ENCODE measurements around the gene PITPNM3.
A peak's percentile ranks its signal among the peaks of the same experiment; 100 is the strongest.

PITPNM3 gene

GRCh38 chr17:6479622-6480302, 76.6 kb downstream of the PITPNM3 start:
- ATAC-seq (no peak), DNase-seq (no peak)

DNA sequence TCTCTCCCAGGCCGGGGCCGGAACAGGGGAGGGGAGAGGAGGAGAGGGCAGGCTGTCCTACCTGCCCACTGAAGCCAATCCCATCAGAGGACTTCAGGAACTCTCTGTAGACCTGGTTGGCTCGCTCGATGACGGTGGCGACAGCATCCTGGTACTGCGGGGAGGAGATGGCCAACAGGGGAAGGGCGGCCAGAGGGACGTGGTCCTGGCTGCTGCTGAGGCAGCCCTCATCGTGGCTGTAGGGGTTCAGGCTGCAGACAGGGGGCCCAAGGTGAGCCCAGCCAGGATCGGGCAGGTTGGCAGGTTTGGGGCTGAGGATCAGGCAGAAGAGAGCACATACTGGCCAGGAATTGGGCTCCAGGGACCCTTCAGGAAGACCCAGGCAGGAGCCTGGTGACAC, 77.9 kb downstream of the PITPNM3 start:
- DNase-seq (no peak), ATAC-seq (no peak)

GRCh38 chr17:6477831-6478383, 78.4 kb downstream of the PITPNM3 start:
- ATAC-seq (no peak), DNase-seq (no peak)

- DNase-seq, result no peak
Observed at GRCh38 chr17:6476810-6477179, 79.6 kb downstream of the PITPNM3 start.

GRCh38 chr17:6476076-6476809, 80.1 kb downstream of the PITPNM3 start:
- DNase-seq (no peak), ATAC-seq (no peak)

More at GRCh38 chr17:6476810-6477179, 79.6 kb downstream of the PITPNM3 start:
- no peak for ATAC-seq

- ATAC-seq (no peak), DNase-seq (no peak)
Observed at GRCh38 chr17:6475411-6475810, 80.9 kb downstream of the PITPNM3 start.

DNA sequence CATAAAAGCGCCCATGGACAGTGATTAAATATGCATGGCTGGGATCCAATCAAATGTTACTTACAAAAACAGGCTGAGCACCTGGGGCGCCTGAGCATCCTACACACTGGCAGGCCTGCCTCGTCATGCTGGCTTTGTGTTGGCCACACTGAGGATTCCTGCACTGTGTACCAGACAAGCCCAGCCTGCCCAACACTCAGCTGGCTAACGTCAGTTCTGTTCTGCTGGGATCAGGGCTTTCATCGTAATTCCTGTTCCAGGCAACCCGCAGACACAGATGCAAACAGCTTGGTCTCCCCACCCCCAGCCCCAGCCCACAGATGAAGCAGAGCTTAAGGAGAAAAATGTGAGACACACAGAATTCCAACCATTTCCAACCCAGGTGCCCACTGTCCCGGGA, 81.4 kb downstream of the PITPNM3 start:
- no peak for ATAC-seq
- no peak for DNase-seq

- no peak for ATAC-seq
- no peak for DNase-seq
Observed at GRCh38 chr17:6474376-6474775, 82.0 kb downstream of the PITPNM3 start.

DNA sequence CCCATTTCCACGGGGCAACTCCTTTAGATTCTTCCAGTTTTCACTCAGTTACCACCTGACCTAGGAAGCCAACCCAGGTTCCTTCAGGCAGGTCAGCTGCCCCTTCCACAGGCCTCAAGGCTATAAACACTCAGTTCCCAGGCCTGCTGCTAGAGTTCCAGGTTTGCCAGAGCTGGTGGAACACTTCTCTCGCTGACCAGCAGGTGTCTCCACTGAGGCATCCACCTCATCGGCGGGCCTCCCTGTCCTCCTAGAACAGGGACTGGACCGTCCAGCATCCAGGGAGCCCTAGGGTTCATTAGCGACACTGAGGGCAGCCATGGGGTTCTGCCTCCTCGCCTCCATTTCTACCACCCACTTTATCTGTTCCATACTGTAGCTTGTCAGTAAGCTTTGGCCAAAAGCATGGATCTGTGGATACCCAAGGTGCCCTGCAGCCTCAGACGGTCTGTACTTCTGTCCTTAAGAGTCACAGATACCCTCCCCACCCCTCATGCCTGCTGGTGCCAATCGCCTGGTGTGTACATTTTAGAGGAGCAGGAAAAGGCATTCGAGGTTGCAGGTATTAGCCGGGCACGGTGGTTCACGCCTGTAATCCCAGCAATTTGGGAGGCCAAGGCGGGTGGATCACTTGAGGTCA, 83.1 kb downstream of the PITPNM3 start:
- ATAC-seq, result no peak
- DNase-seq, result peak; percentile 76

DNA sequence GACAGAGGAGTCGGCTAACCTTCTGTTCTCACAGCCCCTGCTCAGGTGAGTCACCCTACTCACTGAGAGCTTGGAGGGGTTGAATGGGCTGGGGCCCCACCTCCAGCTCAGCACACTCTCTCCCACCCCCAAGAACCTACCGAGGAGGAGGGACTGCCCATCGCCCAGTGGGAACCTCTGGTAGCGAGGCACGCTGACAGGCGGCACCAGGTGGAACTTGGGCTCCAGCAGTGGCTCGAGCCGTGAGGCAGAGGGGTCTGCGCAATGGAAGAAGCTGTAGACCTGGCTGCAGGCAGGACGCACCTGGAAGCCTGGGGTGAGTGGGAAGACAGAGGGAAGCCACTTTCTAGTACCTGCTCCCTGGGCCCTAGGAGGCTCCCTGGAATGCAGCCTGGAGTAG, 83.8 kb downstream of the PITPNM3 start:
- DNase-seq, result no peak
- no peak for ATAC-seq

DNA sequence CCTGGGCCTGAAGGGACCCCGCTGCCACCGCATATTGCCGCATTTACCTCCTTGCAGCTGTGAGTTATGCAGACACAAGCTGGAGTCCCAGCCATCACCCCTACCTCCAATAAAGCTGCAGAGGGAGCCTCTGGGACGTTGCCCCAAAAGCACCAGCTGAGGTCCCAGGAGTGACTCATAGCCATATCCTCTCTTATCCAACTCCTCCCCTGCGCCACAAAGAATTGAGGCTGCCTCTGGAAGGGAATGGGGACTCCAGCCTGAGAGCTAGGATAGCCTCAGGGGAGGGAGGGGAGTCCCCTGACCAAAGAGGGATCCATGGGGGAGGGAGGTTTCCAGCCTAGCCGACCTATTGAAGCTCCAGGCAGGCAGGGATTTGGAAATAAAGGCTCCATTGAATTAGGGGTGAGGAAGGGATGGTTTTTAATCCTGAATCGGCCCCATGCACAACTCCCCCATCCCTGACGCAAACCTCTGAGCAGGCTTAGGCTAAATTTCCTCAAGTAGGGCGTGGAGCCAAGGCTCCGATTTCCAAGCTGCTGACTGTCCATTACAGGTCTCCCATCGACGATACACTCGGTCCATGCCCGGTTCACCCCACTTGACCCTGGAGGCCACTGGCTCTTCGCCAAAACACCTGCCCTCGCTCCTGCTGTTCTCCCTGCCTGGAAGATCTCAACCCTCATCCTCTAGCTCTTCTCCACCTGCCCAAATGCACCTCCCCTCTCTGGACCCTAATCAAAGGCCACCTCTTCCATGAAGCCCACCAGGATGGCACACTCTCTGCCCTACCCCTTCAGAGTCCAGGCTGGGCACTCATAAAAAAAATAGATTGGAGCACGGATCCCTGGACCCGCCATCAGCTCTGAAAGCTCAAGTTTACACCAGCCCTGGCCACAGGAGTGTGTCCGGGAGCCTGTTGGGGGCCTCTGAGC, 84.6 kb downstream of the PITPNM3 start:
- no peak for ATAC-seq
- no peak for DNase-seq

DNA sequence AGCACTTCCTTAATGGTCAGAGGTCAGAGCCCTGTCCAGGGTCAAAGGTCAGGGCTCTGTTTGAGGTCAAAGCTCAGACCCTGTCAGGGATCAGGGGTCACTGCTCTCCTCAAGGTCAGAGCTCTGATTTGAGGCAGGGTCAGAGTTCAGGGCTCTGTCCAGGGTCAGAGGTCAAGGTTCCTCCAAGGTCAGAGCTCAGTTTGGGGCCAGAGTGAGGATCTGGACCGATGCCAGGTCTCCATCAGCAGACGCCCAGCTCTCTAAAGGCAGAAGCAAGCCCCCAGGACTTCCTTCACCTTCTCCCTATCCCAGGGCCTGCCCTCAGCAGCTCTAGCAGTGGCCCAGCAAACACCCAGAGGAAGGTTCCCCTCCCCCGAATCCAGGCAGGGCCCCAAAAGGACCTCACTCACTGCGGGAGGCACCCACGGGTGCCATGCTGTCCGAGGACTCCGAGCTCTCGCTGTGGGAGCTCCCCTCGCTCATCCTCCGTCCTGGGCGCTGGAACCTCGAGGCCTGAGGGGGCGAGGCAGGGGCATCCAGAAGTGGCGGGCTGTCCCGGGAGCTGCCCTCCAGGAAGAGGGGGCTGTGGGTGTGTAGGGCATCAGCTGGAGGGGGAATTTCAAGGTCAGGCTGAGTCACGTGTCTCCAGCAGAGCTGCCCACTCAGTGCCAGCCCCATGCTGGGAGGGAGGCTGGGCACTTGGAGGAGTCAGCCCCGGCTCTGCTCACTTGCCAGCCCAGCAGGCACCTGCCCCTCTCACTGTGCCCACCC, 85.4 kb downstream of the PITPNM3 start:
- ATAC-seq (no peak), DNase-seq (no peak)

DNA sequence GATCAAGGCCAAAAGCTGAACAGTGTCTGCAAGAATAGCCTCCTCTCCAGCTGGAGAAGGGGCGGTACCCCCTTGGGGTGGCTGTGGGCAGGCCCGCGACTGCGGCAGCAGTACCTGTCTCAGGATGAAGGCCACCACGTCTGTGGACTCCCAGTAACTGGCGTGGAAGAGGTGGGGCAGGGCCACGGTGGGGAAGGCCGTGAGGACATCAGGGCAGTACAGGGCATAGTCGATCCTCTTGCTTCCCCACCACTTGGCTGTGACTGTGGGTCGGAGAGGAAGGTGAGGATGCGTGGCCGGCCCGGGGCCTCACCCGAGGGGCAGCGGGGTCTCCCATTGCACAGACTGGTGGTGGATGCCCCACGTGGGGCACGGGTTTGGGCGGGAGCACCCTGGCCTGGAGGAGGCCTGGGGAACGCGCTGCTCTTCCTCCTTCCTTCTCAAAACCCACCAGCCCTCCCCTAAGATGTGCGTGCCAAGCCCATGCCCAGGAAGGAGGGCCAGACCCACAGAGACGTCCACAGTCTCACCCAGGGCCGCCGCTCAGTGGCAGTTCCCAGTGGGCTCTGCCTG, 86.1 kb downstream of the PITPNM3 start:
- no peak for ATAC-seq
- DNase-seq, result no peak

GRCh38 chr17:6468051-6468790, 88.1 kb downstream of the PITPNM3 start:
- no peak for DNase-seq
- ATAC-seq, result no peak

GRCh38 chr17:6467567-6467966, 88.8 kb downstream of the PITPNM3 start:
- DNase-seq, result no peak
- ATAC-seq, result no peak

GRCh38 chr17:6465206-6466003, 91.0 kb downstream of the PITPNM3 start:
- ATAC-seq, result no peak
- no peak for DNase-seq

DNA sequence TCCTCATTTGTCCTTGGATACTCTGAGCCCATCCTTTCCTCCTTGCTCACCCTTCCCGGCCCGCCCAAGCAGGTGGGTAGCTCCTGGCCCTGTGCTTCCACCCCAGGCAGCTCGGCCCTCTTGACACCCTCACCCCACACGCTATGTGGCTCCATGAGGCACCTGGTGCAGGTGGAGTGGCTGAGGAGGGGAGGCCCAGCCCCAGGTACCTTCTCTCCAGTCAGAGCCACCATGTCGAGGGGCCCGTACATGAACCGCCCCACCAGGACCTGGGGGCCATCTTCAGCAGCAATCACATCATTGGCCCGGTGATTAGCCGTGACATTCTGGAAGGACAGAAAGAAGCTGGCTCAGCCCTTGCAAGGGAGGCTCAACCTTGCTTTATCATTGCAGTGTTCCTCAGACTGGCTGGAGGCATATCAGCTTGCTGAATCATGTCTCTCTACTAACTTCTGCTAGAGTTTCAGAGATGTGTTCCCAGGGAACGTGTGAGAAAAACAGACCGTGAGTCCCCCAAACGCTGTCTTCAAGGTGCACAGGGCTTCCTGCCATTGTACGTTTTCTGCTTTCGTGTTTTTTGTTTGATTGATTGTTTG, 91.8 kb downstream of the PITPNM3 start:
- no peak for DNase-seq
- no peak for ATAC-seq

DNA sequence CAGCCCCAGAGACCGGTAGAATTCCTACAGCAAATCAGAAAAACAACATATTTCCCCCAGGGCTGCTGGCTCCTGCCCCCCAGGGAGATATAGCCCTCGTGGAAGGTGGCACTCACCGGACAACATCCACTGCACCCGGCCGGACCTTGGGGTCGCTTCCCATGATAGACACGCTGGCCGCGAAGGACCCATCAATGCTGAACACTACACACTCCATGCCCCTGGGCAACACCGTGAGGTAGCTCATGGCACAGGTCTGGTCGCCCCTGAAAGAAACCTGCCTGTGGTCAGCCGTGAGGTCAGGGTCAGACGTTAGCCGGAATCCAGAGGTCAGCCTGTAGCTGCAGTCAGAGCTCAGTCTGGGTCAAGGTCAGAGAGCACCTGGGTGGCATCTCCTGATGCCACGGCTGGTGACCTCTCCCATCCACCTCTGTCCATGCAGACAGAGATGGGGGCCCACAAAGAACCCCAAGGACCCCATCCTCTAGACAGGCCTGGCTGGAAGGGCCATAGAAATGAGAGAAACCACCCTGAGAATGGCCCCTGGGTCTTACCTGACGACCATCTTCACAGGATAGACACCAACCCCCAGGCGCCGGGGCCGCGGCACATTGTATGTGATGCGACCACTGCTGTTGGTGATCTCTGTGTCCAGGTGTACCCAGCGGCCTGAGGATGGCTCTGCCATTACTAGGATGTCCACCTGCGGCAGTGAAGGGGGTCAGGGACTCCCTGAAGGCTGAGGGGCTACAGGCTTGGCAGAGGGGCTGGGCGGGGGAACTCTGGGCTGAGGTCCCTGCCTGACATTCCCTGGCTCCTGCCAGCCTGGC, 92.5 kb downstream of the PITPNM3 start:
- ATAC-seq, result no peak
- no peak for DNase-seq

All from stimulated activated naive CD8-positive, alpha-beta T cell treated with anti-CD3 and anti-CD28 coated beads, Interleukin-15, Interleukin-2, amounts not matched to agents 100 U/mL and 50 U/mL, for 24 hours (primary cell).